ENCODE results near the gene CLDN14. TPM values are rescaled to one million over a fixed set of nuclear protein-coding genes. Genes with fewer than 3 reads are reported as not detected.

CLDN14 gene
- total RNA-seq, 1 donor from 2014 or later, result not detected

- no peak overlapping the region for H3K4me3 ChIP-seq
- no peak for TF ChIP-seq CTCF (IDR thresholded peaks at IDR 0.05)
- H3K27ac ChIP-seq, result no peak overlapping the region
- peak; percentile 77 for ATAC-seq
- intact Hi-C loops (cut with DNase I), result no loop called here
- no peaks in the 10 kb centered on the region for H3K27me3 ChIP-seq
- no peaks in the 10 kb centered on the region for H3K9me3 ChIP-seq
- DNase-seq, result peak; percentile 70
- peaks cover 10% of the 10 kb centered on the region for H3K4me1 ChIP-seq
- no peaks in the 10 kb centered on the region for H3K36me3 ChIP-seq
Measured at GRCh38 chr21:36499578-36500471, 19.9 kb upstream of the CLDN14 start.

- H3K27me3 ChIP-seq, result no peaks in the 10 kb centered on the region
- H3K4me1 ChIP-seq, result peaks cover 6% of the 10 kb centered on the region
- no peaks in the 10 kb centered on the region for H3K9me3 ChIP-seq
- no peak overlapping the region for H3K4me3 ChIP-seq
- no peak for TF ChIP-seq CTCF (IDR thresholded peaks at IDR 0.05)
- no peaks in the 10 kb centered on the region for H3K36me3 ChIP-seq
- DNase-seq, result no peak
- intact Hi-C loops (cut with DNase I), result no loop called here
- no peak overlapping the region for H3K27ac ChIP-seq
- ATAC-seq, result no peak
Measured at GRCh38 chr21:36494557-36494956, 14.6 kb upstream of the CLDN14 start.

GRCh38 chr21:36491209-36491910, 11.4 kb upstream of the CLDN14 start:
- Histone ChIP-seq H3K27ac (no peak overlapping the region), H3K27me3 (no peaks in the 10 kb centered on the region), H3K36me3 (no peaks in the 10 kb centered on the region), H3K4me1 (no peaks in the 10 kb centered on the region), H3K9me3 (no peaks in the 10 kb centered on the region), H3K4me3 (no peak overlapping the region)
- ATAC-seq (no peak), DNase-seq (no peak)
- no peak for TF ChIP-seq CTCF (IDR thresholded peaks at IDR 0.05)
- intact Hi-C loops (cut with DNase I), result no loop called here

GRCh38 chr21:36489776-36490165, 9.8 kb upstream of the CLDN14 start:
- ATAC-seq (no peak), DNase-seq (no peak)
- H3K27ac ChIP-seq, result no peak overlapping the region
- no peaks in the 10 kb centered on the region for H3K4me1 ChIP-seq
- no peaks in the 10 kb centered on the region for H3K36me3 ChIP-seq
- intact Hi-C loops (cut with DNase I), result no loop called here
- no peaks in the 10 kb centered on the region for H3K9me3 ChIP-seq
- no peak for TF ChIP-seq CTCF (IDR thresholded peaks at IDR 0.05)
- no peak overlapping the region for H3K4me3 ChIP-seq
- H3K27me3 ChIP-seq, result no peaks in the 10 kb centered on the region

- intact Hi-C loops (cut with DNase I), result no loop called here
- no peak for TF ChIP-seq CTCF (IDR thresholded peaks at IDR 0.05)
Measured at GRCh38 chr21:36489103-36489775, 9.3 kb upstream of the CLDN14 start.

More at GRCh38 chr21:36489103-36489775, 9.3 kb upstream of the CLDN14 start:
- Histone ChIP-seq H3K36me3 (no peaks in the 10 kb centered on the region), H3K4me1 (no peaks in the 10 kb centered on the region), H3K9me3 (no peaks in the 10 kb centered on the region), H3K4me3 (no peak overlapping the region), H3K27ac (no peak overlapping the region), H3K27me3 (no peaks in the 10 kb centered on the region)
- no peak for ATAC-seq
- DNase-seq, result no peak

All from upper lobe of right lung (tissue), 1 donor.